Hematopoietic multipotent progenitor cell treated with erythropoietin and hydrocortisone succinate and interleukin-3 and kit ligand, for 6 days (in vitro differentiated cells): ENCODE data around the gene DNAJB14.
A peak's percentile ranks its signal among the peaks of the same experiment; 100 is the strongest.
"Not testable (repeated sequence)": the region's sequence is repeated elsewhere in the genome, so short reads cannot be mapped to it uniquely, and the experiment has no call there.

Experiments used
- DNase-seq: peaks from one replicate; pipeline ENCODE4 v3.0.0-alpha.2; 2015

DNAJB14 gene

DNA sequence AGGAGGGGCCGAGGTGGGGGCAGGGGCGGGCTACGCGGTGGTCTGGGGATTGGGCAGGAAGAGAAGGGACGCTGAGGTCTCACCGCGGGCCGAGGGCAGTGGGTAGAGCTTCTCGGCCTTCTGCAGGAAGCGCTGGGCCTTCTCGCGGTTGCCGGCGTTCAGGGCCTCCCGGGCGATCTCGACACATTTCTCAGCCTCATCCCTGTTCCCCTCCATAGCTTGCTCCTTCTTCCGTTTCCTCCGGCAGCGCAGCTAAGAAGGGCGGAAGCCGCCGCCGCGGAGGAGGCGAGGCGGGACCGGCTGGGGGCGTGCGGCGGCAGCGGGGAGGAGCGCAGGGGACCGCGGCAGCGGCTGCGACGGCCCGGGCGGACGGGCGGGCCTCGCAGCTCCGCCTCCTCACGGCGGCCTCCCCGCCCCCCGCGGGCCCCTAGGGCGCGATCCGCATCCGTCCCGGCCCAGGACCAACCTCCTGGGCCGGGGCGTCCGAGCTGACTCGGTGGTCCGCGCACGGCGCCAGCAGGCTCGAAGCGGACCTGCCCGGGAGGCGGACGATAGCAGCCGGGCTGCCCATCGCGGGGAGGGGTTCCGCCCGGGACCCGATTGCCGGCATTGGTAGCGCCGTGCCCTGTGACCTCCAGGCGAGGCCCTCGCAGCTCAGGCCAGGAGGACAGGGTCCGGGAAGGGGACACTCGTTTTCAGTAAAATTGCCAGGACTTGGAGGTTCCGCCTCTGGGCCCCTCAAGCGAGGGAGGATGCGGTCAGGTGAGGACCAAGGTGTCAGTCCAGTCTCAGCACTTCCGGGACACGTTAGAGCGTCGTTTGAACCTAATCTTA, at the start of gene DNAJB14:
DNAJB14 (minus strand) TSS at position 263 of the 834 bp plus-strand sequence; CDS start at position 216, 47 bp downstream.
- peak; percentile 84 for DNase-seq

DNA sequence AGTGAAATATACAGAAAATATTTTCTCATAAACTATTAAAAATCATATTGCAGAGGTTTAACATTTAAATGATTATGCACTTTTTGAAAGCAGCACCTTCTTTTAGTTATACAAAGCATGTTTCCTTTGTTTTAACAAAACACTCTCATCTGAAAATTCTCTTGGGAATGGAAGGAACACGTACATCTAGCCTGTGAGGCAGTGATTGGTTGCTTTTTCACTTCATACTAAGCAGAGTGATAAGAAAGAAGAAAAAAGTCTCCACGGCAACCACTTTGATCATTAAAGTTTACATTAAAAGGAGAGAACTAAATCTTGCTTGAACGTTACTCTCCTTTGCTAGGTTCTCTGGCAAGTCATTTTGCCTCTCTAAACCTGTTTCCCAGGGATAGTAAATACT, 45.3 kb upstream of the DNAJB14 start:
- no peak for DNase-seq

DNA sequence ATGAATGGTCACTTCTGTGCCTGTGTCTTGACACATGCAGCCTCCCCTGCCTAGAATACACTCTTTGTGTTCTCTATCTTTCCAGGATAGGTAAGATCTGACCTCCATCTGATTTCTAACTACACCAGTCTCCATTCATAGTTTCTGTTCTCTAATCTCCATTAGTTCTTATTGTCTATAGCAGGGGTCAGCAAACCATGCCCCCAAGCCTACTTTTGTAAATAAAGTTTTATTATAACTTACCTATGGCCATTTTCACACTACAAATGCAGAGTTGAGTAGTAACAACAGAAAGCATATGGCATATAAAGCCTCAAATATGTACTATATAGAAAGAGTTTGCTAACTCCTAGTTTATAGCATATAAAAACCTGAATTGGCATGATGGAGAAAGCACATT, 41.3 kb upstream of the DNAJB14 start:
- no peak for DNase-seq

DNA sequence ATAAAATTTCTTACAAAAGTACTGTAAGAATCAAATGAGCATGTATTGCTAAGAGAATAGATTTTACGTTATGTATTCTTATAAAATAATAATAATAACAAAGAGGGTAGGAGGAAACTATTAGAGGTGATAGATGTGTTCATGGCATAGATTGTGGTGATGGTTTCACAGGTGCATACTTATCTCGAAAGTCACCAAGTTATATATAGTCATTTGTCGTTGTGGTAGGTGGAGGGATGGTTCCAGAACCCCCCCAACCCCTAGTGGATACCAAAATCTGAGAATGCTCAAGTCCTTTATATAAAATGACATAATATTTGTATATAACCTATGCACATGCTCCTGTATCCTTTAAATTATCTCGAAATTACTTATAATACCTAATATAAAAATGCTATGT, 40.4 kb upstream of the DNAJB14 start:
- DNase-seq, result no peak

DNA sequence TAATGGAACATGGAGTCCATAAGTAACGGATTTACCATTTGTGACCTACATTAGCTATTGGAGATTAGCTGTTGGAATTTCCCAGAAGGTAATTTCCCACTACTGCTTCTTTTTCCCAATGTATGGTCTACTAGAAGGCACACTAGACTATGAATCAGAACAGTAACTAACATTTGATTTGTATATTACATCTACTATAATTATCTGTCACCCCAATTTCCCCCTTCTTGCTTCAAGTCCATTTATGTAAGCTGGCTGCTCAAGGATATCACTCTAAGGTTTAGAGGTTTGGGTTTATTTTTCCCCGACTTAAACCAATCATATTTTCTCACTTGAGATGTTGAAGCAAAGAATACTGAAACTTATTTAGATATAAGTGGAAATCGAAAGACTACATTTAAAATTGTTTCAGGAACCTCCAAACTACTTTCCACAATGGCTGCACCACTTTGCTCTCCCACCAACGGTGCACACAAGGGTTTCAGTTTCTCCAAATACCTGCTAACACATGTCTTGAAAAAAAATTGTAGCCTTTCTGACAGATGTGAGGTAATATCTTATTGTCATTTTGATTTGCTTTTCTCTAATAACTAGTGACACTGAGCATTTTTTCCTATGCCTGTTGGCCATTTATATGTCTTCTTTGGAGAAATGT, 37.0 kb upstream of the DNAJB14 start:
- DNase-seq, result no peak

DNA sequence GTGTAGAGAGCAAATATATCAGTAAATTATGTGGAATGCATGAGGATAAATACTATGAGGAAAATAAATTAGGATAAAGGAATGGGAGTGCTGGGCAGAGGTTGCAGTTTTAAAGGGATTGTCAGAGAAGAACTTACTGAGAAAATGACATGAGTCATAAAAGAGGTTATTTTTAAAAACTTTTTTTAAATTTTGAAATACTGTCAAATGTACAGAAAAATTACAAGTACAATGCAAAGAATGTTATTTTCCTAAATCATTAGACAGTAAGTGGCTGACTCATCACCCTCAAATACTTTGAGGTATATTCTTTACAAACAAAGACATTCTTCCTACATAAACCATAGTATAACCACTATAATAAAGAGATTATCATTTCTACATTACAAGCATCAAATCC, 33.5 kb upstream of the DNAJB14 start:
- no peak for DNase-seq

DNA sequence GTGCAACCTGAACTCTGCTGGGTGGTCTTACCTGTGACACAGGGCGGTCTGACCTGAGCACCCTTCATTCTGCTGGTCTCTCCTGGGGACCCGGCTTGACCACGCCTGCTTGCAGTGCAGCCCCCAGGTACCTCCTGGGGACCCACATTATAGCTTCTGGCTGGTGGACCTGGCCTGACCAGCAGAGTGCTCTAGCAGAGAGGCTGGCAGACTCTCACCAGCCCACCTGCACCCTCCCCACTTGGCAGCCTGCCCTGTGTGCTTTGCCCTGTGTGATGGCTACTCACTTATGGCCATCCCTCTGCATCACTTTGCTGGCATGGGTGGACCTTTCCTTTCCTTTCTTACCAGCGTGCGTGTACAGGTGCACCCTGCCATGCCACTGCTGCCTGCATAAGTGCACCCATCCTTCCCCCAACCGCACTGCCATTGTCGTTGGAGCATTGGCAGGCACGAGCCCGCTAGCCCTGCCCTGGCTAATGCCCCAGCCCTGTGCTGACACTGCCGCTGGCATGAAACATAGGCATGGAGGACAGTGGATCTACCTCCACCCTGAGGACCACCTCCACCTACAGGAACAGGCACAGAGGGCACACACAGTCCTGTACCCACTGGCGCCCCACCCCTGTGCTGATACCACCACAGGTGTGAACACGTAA, 25.2 kb upstream of the DNAJB14 start:
- DNase-seq, result no peak

DNA sequence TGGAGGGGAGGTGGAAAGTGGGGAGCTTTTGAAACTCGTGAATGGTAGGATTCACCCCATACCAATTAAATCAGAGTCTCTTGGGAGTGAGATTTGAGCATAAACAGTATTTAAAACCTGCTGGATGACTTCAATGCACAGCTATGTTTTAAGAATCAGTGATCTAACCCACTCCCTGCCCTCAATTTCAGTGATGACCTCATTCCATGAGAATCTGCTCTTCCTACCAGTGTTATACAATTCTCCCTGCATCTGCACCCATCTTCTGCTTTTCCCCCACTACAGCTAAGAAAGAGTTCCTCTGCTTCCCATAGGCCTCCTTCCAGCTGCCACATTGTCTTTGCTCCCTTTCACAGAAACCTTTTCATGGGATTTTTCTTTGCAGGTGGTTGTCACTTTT, 21.9 kb upstream of the DNAJB14 start:
- DNase-seq, result no peak

DNA sequence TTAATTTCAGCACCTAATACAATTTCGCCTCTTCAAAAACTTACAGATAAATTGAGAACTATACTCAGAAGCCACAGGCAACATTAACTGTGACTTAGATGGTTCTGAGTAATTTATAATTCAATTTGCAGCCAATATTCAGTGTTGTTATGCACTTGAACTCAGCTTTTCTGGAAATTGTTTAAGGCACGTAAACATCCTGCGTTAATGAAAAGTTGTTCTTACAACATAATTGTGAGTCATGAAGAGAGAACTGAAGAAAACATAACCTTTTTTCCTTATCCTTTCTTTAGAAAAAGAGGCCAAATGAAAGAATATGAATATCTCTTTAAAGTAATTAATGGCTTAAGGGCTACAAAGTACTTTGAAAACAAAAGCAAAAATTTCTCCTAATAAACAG, 20.3 kb upstream of the DNAJB14 start:
- no peak for DNase-seq

DNA sequence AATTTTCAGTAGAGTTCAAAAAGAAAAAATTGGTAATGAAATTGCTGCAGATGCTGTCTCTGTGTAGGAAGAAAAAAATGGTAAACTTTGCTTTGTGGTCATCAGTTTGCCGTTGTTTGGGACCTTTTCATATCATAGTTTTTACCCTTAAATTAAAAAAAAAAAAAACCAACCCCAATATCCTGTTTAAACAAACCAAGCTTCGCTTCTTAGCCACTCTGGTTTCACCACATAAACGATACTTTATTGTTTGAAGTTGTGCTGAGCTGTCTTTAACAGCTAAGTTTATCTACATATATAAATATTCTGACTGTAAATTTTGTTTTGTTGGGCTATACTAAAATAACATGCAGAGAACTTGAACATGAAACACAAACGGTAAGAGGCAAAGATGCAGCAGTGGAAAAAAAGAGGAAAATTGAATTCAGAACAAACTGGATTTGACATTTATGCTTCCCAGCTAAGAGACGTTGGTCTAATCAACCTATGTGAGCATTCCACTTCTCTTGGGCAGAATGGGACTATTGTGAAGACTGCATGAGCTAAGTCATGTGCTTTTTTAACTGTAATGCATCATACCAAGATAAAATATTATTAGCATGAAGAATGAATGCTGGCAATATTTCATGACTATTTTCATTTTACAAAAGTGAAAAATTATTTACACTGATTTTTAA, 19.4 kb upstream of the DNAJB14 start:
- DNase-seq, result no peak

DNA sequence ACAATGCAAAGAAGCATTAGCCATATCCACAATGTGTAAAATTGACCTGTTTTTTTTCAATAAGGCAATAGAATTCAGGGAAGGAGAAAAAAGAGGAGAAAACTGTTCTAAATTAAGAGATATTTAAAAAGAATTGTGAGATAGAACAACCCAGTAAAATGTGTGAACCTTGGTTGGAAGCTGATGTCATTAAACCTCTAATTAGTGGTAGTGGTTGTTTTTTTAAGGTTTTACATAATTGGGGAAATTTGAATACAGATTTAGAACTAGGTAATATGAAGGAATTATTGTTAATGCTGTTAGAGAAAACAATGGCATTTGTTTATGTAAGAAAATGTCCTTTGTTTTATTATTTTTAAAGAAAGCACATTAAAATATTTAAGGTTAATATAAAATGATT, 18.8 kb upstream of the DNAJB14 start:
- no peak for DNase-seq

DNA sequence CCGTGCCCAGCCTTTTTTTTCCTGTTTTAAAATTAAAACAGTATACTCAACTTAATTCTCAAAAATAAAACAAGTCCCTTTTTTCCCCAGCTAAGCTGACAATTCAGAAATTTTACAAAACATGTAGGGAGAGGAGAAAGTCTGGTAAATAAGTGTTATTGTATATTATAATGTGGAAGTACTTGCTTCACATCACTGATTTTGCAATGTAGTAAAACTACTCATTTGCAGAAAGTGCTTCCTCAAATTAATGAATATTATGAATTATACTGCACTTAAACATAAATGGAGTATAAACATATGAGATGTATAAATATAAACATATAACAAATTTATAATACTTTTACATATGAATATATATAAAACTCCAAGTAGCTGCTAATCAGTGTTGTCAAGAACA, 15.3 kb upstream of the DNAJB14 start:
- no peak for DNase-seq

DNA sequence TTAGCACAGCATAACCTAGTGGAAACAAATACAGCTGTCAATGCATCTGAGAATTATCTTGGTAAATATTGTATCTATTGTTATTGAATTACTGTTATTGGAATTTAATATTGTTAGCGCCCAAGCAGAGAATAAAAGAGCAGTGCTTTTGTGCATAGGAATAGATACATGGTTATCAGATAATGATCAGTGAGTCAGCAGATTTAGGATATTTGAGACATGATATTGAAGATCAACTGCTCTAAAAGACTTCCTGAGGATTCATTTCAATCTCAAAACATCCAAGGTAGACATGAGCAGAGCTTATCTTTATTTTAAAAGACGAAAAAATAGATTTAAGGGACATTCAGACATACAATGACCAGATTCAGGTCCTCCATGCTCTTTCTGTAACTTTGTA, 14.2 kb upstream of the DNAJB14 start:
- DNase-seq, result no peak

DNA sequence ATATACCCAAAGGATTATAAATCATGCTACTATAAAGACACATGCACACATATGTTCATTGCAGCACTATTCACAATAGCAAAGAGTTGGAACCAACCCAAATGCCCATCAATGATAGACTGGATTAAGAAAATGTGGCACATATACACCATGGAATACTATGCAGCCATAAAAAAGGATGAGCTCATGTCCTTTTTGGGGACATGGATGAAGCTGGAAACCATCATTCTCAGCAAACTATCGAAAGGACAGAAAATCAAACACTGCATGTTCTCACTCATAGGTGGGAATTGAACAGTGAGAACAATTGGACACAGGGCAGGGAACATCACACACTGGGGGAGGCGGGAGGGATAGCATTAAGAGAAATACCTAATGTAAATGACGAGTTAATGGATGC, 11.8 kb upstream of the DNAJB14 start:
- not testable (repeated sequence) for DNase-seq

DNA sequence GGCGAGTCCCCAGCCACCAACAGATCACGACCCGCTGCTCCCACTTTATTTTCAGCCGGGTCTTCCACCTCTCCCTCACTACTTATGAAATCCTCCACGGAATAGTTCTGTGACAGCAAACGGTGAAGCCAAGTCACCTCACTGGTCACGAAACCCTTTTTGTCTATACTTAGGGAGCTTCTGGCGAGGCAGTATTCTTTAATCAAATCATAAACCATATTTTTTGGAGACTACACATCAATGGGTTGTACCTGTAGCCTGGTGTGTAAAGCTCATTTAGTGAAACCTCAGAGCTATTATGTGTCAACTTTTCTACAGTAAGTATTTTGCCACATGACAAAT, 4.5 kb upstream of the DNAJB14 start:
- DNase-seq, result no peak

DNA sequence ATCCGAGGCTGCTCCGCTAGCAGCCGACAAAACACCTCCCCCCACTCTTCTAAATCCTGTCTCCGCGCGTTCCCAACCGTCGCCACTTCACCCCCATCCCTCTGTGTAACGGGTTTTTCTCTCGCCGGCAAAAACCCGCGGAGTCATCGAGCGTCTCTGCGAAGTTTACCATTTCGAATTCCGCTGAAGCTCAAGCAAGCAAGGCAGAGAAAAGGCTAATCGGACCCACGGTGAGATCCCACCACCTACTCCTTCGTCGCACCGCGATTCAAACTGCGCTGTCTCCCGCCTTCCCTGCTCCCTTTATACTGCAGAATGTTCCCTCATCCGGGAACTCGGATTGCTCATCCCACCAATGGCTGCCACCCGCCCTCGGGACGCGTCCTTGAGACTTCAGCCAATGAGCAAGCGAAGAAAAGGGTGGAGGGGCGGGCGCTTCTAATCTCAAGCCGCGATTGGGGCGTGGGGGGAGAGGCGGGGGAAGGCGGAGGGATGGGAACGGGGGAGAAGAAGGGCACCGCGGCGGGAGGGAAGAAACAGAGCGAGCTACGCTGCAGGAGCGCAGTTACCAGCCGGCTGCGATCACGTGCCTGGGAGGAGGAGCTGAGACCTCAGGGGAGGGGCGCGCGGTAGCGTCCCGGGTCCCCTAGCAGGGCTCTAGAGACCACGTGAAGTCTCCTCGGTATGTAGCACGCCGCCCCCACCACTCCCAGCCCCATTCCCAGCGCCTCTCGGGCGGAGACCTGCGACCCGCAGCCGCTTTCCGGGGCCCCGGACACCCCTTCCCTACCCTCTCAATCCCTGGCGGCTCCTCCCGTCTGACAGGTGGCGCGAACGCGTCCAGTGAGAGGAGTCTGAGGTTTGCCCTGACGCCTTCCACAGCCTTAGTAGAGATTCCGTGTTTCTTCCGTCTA, 3.8 kb upstream of the DNAJB14 start, which contains the start of gene H2AZ1:
H2AZ1 (minus strand) TSS at position 277 of the 914 bp plus-strand sequence; CDS start at position 172, 105 bp downstream.
- peak; percentile 99 for DNase-seq

DNA sequence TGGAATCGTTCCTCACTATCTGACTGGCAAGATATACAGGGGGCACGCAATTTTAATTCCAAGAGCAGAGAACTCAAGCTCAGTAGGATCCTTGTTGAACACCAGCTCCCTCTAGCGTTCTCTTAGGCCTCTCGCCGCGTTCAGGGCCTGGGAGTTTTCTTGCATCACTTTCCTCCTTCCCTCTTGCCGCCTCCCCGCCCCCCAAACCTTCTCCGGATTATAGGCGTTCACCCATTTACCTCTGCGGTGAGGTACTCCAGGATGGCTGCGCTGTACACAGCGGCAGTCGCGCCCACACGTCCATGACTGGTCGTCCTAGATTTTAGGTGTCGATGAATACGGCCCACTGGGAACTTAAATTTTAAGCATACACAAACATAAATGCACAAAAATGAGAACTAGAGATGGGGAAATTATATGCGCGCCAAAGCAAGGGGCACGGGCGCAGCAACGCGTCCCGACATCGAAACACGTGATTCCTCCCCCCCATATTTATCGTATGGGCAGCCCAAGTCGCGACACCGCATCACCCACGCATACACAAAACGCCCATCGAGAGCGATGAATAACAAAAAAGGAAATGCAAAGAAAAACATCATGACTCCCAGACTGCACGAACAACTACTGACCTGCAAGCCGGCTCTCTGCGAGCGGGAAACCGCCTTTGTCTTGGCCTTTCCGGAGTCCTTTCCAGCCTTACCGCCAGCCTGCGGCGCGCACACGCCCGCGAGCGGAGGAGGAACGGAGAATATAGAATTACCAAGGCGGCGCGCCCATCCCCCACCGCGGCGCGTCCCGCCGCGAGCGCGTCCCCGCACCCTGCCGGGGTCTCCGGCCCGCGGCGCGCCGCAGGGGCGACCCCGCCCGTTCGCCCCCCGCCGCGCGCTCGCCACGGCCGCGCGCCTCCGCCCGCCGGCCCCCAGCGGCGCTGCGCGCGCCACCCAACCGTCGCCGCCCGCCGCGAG, 2.9 kb upstream of the DNAJB14 start:
- DNase-seq, result peak; percentile 99

DNA sequence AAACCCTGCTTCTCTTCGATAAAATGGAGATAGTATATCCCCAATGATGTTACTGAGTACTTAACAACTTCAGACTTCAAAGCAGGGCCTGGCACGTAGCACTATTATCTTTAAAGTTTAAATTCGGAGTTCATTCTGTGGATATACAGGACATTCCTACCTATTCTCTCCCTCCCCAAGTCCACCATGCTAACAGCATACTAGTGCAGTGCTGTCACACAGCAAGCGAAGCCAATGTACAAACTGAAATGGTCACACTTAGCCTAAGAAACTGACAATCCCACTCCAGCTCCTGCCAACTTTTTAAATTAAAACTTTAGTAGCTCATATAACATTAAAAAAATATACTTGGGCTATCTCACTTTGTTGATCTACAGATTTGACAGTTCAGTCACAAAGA, 1.2 kb upstream of the DNAJB14 start:
- no peak for DNase-seq

DNA sequence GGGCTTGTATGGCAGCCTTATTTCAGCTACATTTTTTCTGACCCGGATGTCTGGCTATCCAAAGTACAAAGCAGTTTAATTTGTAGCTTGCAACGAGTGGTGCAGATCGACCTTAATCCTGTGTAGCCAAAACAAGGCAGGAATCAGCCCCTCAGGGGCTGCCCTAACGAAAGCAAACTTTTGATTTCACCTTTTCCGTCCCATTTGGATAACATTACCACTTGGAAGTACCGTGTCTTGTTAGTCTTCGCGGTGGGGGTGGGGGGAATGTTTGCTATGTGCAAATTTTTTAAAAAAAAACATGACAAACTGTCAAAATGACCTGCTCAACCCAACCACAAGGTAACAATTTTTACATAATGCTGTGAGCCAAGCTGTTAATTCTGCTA, 766 bp upstream of the DNAJB14 start:
- DNase-seq, result no peak

DNA sequence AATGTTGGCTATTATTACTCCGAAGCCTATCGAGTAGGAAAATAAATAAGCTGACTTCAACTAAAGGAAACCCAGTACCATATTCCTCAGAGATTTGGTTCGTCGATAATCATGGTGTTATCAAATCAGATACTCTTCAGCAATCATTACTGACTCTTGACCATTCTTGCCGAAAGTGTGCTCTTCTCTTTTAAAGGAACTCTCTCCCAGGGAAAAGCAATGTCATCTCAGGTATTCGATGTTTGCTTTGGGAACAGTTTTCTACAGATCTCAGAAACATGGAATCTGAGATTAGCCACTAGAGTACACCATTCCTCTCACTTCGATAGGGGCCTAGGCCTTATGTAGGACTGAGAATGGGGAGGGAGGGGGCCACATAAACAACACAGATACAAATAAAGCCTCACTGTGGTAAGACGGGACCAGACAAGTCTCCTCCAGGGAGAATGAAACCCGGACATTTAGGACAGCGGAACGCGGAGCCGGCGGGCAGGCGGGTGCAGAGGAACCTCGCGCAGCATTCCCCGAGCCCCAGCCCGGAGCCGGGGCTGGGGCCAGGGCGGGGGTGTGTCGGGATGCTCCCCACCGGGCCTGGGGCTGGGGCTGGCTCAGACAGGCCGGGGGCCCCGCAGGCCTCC, 581 bp downstream of the DNAJB14 start:
- DNase-seq, result peak; percentile 44
